Fibroblast of lung (primary cell): Measurements from ENCODE around the gene BRINP3. TPM values are rescaled to one million over a fixed set of nuclear protein-coding genes. Genes with fewer than 3 reads are reported as not detected.

Source experiments
- DNase-seq, 2 donors: peaks; one replicate each; pipeline versions ENCODE4 v3.0.0 to v3.0.0-alpha.2; 2010; ENCODE audit warnings: low read depth in 2 of 2
- H2AFZ ChIP-seq: 2 replicates; pipeline ENCODE4 v1.5.1; 2012; ENCODE audit warnings: low read length, control low read depth, inconsistent platforms
- H3K27ac ChIP-seq: 2 replicates; pipeline ENCODE4 v1.5.1; 2011; ENCODE audit warnings: low read length, control low read depth; ENCODE audit not compliant: insufficient read depth
- H3K27me3 ChIP-seq: 2 replicates; pipeline ENCODE4 v1.5.1; 2011; ENCODE audit warnings: mild to moderate bottlenecking, low read length; ENCODE audit not compliant: control insufficient read depth, insufficient read depth
- H3K36me3 ChIP-seq: 2 replicates; pipeline ENCODE4 v1.5.1; 2011; ENCODE audit warnings: low read length; ENCODE audit not compliant: control insufficient read depth, insufficient read depth
- H3K4me1 ChIP-seq: 2 replicates; pipeline ENCODE4 v1.5.1; 2011; ENCODE audit warnings: low read length; ENCODE audit not compliant: control insufficient read depth, insufficient read depth; ENCODE audit errors: extremely low read depth
- H3K4me2 ChIP-seq: 2 replicates; pipeline ENCODE4 v1.5.1; 2011; ENCODE audit warnings: low read length, control low read depth; ENCODE audit not compliant: insufficient read depth; ENCODE audit errors: extremely low read depth
- H3K4me3 ChIP-seq, 4 experiments: fragments of 200-600 bp in 1 of 4; sonication (generic) in 1 of 4; replicated peaks in 1 of 4; 2 replicates each; pipeline ENCODE4 v1.5.1; 2011 to 2016; ENCODE audit warnings: low read length in 4 of 4, low read depth in 3 of 4, mild to moderate bottlenecking in 3 of 4, control low read depth in 2 of 4, inconsistent platforms in 1 of 4, mixed read lengths in 1 of 4; ENCODE audit not compliant: insufficient read depth in 1 of 4; ENCODE audit errors: control extremely low read depth in 1 of 4
- H3K79me2 ChIP-seq: 2 replicates; pipeline ENCODE4 v1.5.1; 2012; ENCODE audit warnings: mild to moderate bottlenecking, low read length, inconsistent platforms; ENCODE audit not compliant: control insufficient read depth, insufficient read depth
- H3K9ac ChIP-seq: 2 replicates; pipeline ENCODE4 v1.5.1; 2011; ENCODE audit warnings: mild to moderate bottlenecking, low read length, control low read depth; ENCODE audit not compliant: insufficient read depth
- H3K9me3 ChIP-seq: 2 replicates; pipeline ENCODE4 v1.5.1; 2012; ENCODE audit warnings: low read depth, low read length; ENCODE audit not compliant: control insufficient read depth, insufficient read depth
- H4K20me1 ChIP-seq: 2 replicates; pipeline ENCODE4 v1.5.1; 2011; ENCODE audit warnings: low read length; ENCODE audit not compliant: control insufficient read depth, insufficient read depth; ENCODE audit errors: extremely low read depth
- EZH2 ChIP-seq: IDR thresholded peaks from 2 replicates; pipeline ENCODE4 v1.5.1; 2012; ENCODE audit warnings: low read length, control low read depth, mild to moderate bottlenecking; ENCODE audit errors: missing control alignments
- polyA plus RNA-seq, 2 donors: library from polyadenylated mRNA; depleted of rRNA in 1 of 2; stranded (reverse) in 1 of 2; unstranded in 1 of 2; fragments of >200 nt; gene quantifications; 2 replicates each; pipeline ENCODE4 v1.2.1, GENCODE V29; 2011 to 2012; ENCODE audit warnings: missing spikeins in 1 of 2
- total RNA-seq: library from RNA; depleted of rRNA; stranded (reverse); fragments of >200 nt; gene quantifications from 2 replicates; pipeline ENCODE4 v1.2.1, GENCODE V29; 2014
- TF ChIP-seq, protein P1 (sequence below), 2 donors: IDR thresholded peaks in 1 of 2; conservative IDR thresholded peaks in 1 of 2; 1 replicate in 1 of 2; 2 replicates in 1 of 2; pipeline ENCODE4 v1.5.1; 2011 to 2012; ENCODE audit warnings: low read length in 2 of 2, control low read depth in 1 of 2, inconsistent platforms in 1 of 2, low read depth in 1 of 2, mild to moderate bottlenecking in 1 of 2

Gene BRINP3
- total and polyA plus RNA-seq, 2 donors (not counting 1 experiment from before 2014, with no cell fraction given): 0.26 to 18.8 TPM

DNA sequence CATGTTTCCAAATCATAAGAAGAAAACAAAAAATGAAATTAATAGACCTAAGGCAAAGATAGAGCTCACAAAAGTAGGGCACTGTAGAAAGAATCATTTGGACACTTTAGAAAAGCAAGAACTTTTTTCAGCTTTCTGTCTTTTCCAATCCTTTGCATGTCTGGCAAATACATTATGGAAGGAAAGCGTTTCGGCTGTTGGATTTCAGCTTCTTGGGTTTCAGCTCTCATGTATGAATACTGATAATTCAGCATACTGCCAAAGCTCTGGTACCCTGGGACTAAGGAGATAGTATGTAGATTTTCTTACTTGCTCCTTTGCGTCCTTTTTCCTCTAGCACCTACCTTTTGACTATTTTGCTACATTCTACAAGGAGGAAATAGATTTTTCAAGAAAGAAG is 375.9 kb downstream of the BRINP3 start:
- no peak overlapping the region for H2AFZ ChIP-seq
- no peak overlapping the region for H3K27ac ChIP-seq
- TF ChIP-seq, protein P1, sequence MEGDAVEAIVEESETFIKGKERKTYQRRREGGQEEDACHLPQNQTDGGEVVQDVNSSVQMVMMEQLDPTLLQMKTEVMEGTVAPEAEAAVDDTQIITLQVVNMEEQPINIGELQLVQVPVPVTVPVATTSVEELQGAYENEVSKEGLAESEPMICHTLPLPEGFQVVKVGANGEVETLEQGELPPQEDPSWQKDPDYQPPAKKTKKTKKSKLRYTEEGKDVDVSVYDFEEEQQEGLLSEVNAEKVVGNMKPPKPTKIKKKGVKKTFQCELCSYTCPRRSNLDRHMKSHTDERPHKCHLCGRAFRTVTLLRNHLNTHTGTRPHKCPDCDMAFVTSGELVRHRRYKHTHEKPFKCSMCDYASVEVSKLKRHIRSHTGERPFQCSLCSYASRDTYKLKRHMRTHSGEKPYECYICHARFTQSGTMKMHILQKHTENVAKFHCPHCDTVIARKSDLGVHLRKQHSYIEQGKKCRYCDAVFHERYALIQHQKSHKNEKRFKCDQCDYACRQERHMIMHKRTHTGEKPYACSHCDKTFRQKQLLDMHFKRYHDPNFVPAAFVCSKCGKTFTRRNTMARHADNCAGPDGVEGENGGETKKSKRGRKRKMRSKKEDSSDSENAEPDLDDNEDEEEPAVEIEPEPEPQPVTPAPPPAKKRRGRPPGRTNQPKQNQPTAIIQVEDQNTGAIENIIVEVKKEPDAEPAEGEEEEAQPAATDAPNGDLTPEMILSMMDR (conservative IDR thresholded peaks at IDR 0.05 in 1 of 2, IDR thresholded peaks at IDR 0.05 in 1 of 2; ENCODE audit: low read depth in 1 of 2, low read length in 2 of 2): no peak
- no peak for TF ChIP-seq EZH2
- no peak overlapping the region for H3K9ac ChIP-seq
- H3K4me3 ChIP-seq: no peak overlapping the region
- no peaks in the 10 kb centered on the region for H3K9me3 ChIP-seq
- H3K4me1 ChIP-seq: no peaks in the 10 kb centered on the region
- no peaks in the 10 kb centered on the region for H3K27me3 ChIP-seq
- no peaks in the 10 kb centered on the region for H4K20me1 ChIP-seq
- H3K79me2 ChIP-seq: no peaks in the 10 kb centered on the region
- DNase-seq: no peak
- no peak overlapping the region for H3K4me2 ChIP-seq
- no peaks in the 10 kb centered on the region for H3K36me3 ChIP-seq

DNA sequence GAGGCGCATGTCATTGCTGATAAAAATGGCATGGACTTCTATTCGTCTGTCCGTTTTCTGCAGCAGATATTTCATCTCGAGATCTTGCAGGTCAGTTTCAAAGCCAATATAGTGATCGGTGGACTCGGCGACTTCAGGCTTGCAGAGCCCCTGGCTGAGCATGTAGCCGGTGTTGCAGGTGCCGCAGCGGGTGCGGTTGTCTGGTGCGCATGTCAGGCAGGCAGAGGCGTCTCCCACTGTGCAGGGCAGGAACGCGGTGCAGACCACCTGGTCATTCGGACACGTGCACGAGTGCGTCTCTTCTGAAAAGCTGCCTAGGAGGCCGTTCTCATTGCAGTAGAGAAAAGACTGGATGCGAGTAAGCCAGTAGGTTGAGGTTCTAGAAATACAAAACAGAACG is 378.9 kb downstream of the BRINP3 start:
- Histone ChIP-seq H3K4me3 (no peak overlapping the region), H3K27me3 (no peaks in the 10 kb centered on the region), H2AFZ (no peak overlapping the region), H3K4me1 (no peaks in the 10 kb centered on the region), H3K9ac (no peak overlapping the region), H3K4me2 (no peak overlapping the region), H4K20me1 (no peaks in the 10 kb centered on the region), H3K79me2 (no peaks in the 10 kb centered on the region), H3K27ac (no peak overlapping the region), H3K9me3 (no peaks in the 10 kb centered on the region), H3K36me3 (no peaks in the 10 kb centered on the region)
- TF ChIP-seq, protein P1 (conservative IDR thresholded peaks at IDR 0.05 in 1 of 2, IDR thresholded peaks at IDR 0.05 in 1 of 2; ENCODE audit: low read depth in 1 of 2, low read length in 2 of 2): no peak
- no peak for TF ChIP-seq EZH2
- DNase-seq: no peak

DNA sequence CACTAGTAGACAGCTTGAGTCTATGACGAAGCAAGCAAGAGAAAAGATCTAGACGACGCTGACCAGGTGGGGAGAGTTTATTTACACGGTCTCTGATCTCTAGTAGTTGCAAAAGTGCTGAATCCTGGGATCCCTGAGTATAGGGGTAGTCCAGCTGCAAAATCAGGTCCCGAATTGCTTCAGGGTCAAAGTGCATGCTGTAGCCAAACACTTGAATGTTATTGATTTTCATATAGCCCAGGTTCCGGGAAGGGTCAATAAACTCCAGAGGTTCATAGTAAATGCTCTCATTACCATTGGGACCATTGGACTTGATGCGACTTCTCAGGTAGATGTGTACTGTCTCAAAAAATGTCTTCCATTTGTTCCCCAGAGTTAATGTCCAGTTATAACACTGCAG is 379.6 kb downstream of the BRINP3 start:
- Histone ChIP-seq H3K36me3 (no peaks in the 10 kb centered on the region), H3K27me3 (no peaks in the 10 kb centered on the region), H3K79me2 (no peaks in the 10 kb centered on the region), H4K20me1 (no peaks in the 10 kb centered on the region), H3K4me2 (no peak overlapping the region), H3K27ac (no peak overlapping the region), H2AFZ (no peak overlapping the region), H3K4me1 (no peaks in the 10 kb centered on the region), H3K9me3 (no peaks in the 10 kb centered on the region), H3K4me3 (no peak overlapping the region), H3K9ac (no peak overlapping the region)
- no peak for TF ChIP-seq EZH2
- no peak for DNase-seq
